ENCODE measurements around the gene FRYL.

DNA sequence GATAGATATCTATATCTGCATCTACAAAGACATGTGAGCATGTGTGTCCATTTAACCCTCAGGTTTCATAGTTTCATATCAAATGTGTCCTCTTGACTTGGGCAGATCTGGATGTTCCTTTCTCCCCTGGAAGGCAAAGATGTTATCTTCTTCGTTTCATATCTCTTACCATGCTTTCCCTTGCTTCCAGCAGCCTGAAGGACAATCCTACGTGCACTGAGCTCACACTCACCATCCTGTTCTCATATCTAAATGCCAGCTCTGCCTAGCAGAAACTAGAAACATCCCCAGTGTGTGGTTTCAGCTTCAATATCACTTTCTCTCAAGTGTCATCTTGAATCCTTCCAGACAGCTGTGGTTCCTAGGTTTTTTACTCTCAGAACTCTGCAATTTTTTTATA lies 223.8 kb downstream of the FRYL start:
- TF ChIP-seq, protein P1, sequence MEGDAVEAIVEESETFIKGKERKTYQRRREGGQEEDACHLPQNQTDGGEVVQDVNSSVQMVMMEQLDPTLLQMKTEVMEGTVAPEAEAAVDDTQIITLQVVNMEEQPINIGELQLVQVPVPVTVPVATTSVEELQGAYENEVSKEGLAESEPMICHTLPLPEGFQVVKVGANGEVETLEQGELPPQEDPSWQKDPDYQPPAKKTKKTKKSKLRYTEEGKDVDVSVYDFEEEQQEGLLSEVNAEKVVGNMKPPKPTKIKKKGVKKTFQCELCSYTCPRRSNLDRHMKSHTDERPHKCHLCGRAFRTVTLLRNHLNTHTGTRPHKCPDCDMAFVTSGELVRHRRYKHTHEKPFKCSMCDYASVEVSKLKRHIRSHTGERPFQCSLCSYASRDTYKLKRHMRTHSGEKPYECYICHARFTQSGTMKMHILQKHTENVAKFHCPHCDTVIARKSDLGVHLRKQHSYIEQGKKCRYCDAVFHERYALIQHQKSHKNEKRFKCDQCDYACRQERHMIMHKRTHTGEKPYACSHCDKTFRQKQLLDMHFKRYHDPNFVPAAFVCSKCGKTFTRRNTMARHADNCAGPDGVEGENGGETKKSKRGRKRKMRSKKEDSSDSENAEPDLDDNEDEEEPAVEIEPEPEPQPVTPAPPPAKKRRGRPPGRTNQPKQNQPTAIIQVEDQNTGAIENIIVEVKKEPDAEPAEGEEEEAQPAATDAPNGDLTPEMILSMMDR (IDR thresholded peaks at IDR 0.05): no peak
- TF ChIP-seq POLR2A (IDR thresholded peaks at IDR 0.05): no peak

Measured in adrenal gland (tissue), 5 donors.